Fibroblast of skin of left biceps (primary cell): ENCODE measurements around the gene SH3GL1.
A peak's percentile ranks its signal among the peaks of the same experiment; 100 is the strongest.
"Not testable (repeated sequence)": the region's sequence is repeated elsewhere in the genome, so short reads cannot be mapped to it uniquely, and the experiment has no call there.

Experiments
- DNase-seq, 2 experiments: peaks; one replicate each; pipeline ENCODE4 v3.0.0-alpha.2; 2013; ENCODE audit warnings: low read depth in 2 of 2

SH3GL1 gene

DNA sequence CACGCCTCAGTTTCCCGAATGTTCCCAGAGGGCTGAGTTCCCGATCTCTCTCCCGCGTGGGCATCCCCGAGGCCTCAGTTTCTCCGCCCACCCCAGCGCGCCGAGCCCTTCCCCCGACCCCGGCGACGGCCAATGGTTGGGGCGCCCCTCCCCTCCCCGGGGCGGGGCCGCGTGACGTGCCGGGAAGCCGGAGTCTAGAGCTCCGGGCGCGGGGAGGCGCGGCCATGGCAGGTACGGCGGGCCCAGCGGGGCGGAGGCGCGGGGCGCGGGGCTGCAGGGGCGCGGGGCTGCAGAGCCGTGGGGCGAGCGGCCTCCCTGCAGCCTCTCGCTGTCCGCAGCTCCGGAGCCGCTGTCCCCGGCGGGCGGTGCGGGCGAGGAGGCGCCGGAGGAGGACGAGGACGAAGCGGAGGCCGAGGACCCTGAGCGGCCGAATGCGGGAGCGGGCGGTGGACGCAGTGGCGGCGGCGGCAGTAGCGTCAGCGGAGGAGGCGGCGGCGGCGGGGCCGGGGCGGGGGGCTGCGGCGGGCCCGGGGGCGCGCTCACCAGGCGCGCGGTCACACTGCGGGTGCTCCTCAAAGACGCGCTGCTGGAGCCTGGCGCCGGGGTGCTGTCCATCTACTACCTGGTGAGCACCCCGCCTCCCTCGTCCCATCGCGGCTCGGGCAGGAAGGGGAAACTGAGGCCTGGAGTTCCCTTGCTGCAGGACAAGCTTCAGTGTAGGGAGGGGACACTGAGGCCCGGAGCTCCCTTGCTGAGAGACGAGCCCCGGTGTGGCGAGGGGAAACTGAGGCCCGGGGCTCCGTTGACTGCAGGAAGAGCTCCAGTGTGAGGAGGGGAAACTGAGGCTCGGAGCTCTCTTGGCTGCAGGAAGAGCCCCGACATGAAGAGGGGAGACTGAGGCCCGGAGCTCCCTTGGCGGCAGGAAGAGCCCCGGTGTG is 56.7 kb downstream of the SH3GL1 start, which contains the start of gene MPND:
Gene MPND (plus strand): TSS at position 193 of the 938 bp plus-strand sequence. CDS start 32 bp downstream, at position 225.
- DNase-seq: peak; percentile 41 to 44

- peak; percentile 100 for DNase-seq
Observed at GRCh38 chr19:4342615-4343369, 57.6 kb downstream of the SH3GL1 start.

DNA sequence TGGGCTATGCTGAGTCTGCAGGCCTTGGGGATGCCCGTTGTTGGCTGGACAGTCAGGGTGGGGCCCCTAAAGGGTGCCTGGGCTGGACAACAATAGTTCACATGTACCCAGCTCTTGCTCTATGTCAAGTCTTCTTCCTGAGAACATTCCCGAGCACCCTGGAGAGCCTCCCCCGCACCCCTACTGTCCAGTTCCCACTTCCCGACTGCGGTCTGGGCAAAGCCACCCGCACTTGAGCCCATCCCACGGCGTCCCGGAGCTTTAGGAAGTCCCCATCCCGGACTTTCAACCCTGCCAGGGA is 58.1 kb downstream of the SH3GL1 start:
- DNase-seq: no peak

DNA sequence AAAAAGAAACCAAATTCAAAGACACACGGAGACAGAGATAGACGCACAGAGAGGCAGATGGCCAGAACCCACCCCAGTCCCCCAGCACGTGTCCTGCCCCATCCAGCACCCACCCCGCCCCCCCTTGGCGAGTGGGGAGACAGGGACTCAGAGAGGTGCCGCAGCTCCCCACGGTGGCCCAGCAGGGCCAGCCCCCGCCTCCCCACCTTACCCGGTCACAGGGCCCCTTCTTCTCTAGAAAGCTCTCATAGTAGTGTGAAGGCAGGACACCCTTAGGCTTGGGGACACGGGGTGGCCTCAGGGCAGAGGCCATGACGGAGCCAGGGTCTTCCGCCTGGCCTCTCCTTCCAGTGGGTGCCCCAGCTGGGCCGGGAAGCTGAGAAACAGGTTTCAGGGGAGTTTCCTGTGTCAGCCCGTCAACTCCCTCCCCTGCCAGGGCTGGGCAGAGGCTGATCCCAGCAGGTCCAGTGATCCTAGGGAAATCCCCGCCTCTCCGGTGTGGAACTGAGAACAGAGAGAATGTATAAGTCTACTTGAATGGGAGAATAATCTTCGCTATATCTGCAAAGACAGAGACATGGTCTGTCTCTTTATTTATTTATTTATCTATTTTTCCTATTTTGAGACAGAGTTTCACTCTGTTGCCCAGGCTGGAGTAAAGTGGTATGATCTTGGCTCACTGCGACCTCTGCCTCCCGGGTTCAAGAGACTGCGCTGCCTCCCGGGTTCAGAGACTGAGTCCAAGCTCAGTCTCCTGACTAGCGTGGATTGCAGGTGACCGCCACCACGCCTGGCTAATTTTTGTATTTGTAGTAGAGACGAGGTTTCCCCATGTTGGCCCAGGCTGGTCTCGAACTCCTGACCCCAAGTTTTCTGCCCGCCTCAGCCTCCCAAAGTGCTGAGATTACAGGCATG is 61.6 kb downstream of the SH3GL1 start, which contains the start of gene STAP2:
Gene STAP2 (minus strand): TSS at position 387 of the 915 bp plus-strand sequence. CDS start 74 bp downstream, at position 313.
- no peak for DNase-seq

DNA sequence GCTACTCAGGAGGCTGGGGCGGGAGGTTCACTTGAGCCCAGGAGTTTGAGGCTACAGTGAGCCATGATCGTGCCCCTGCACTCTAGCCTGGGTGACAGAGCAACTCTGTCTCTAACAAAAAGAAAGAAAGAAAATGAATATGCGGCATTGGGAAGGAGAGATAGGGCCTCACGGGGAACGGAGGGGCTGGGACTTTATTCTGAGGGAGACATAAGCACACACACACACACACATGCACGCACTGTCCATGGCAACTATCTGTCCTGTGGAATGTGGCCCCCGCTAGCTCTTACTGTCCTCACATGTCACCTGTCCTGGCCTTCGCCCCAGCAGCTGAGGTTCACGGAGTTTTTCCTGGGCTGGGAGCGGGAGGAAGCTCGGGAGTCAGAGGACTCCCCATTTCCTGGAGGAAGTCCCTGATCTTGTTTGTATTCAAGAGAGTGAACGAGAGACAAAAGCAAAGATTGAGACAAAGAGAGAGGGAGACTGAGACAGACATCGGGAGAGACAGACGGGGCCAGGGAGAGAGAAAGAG is 62.4 kb downstream of the SH3GL1 start:
- DNase-seq: no peak

DNA sequence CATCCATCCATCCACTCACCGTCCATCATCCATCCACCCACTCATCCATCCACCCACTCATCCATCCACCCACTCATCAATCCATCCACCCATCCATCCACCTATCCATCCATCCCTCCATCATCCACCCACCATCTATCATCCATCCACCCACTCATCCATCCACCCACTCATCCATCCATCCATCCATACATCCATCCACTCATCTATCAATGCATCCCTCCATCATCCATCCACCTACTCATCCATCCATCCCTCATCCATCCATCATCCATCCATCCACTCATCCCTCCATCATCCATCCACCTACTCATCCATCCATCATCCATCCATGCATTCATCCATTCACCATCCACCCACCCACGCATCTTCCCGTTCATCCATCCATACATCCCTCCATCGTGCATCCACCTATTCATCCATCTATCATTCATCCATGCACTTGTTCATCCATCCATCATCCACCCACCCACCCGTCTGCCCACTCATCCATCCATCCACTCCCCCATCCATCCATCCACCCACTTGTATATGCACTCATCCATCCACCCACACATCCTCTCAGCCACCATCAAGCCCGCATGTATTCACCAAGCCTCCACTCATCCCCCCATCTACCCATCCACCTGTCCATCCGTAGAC is 65.3 kb downstream of the SH3GL1 start:
- no peak for DNase-seq

- no peak for DNase-seq
Observed at GRCh38 chr19:4329858-4330257, 70.5 kb downstream of the SH3GL1 start.

DNA sequence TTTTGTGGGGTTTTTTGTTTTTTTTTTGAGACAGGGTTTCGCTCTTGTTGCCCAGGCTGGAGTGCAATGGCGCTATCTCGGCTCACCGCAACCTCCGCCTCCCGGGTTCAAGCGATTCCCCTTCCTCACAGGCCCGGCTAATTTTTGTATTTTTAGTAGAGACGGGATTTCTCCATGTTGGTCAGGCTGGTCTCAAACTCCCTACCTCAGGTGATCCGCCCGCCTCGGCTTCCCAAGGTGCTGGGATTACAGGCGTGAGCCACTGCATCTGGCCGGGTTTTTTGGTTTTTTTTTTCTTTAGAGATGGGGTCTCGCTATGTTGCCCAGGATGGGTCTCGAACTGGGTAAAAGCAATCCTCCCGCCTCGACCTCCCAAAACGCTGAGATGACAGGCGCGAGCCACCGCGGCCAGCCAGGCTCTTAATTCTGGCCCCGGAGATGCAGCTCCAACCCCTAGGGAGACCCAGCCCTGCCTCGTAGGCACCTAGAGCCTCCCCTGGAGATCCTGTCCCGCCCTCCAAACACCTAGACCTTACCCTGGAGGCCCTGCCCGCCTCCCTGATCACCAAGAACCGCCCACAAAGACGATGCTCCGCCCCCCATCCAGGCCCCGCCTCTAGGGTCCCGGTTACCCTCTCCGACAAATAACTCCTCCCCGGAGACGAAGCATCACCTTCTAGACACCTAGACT is 71.2 kb downstream of the SH3GL1 start:
- not testable (repeated sequence) for DNase-seq

DNA sequence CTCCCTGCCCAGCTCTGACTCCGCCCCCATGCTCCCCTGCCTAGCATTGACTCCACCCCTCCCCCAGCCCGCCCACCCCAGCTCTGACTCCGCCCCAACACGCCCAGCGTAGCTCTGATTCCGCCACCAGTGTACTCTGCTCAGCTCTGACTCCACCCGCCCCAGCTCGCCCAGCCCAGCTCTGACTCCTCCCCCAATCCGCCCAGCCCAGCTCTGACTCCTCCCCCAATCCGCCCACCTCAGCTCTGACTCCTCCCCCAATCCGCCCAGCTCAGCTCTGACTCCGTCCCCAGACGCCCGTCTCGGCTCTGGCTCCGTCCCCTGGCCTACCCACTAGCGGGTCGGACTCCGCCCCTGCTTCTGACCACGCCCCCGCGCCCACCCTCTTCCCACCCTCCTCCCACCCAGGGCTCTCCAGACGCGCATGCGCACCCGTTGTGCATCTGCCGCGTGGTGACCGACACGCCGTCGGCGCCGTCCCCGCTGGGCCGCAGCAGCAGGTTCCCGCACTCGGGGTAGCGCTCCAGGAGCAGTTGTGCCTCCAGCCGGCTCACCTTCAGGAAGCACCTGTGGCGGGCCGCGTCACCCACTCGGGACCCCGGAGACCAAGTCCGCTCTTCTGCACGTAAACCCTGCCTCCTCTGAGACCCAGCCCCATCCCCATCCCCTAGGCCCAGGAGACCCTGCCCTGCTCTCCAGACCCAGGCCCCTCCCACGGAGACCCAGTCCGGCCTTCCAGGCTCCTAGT is 71.9 kb downstream of the SH3GL1 start:
- DNase-seq: peak; percentile 90 to 91

DNA sequence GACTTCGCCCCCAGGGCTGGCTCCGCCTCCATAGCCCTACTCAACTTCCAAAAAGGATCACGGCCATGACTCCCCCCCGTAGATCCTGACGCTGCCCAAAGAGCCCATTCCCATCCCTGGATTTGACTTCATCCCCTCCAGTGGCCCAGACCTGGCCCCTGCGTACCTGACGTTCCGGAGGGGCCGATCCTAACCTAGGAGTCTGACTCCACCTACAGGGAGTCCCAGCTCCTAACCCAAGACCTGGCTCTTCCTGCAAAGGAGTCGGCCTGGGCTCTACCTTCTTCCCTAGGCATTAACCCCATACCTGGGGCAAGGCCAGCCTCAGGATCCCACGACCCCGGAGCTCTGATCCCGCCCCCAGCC is 72.5 kb downstream of the SH3GL1 start:
- no peak for DNase-seq

- DNase-seq: peak; percentile 7 to 9
Observed at GRCh38 chr19:4327252-4327876, 73.0 kb downstream of the SH3GL1 start.

DNA sequence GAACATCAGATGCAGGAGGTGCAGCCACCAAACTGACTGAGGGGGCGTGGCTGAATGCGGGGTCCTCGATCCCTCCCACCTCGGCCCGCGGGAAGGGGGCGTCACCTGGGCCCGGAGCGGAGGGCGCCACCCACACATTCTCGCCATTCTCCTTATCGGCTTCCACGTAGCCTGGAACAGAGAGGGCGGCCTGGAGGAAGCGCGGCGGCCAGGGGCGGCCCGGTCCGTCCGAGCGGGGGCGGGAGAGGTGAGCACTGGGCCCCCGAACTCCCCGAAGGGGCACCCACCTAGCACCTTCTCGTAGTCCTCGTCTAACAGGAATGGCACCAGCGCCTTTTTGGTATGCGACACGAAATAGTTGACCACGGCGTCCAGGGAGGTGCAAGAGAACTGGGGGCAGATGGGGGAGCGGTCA is 73.5 kb downstream of the SH3GL1 start:
- no peak for DNase-seq

- no peak for DNase-seq
Observed at GRCh38 chr19:4326215-4326836, 74.0 kb downstream of the SH3GL1 start.

- DNase-seq: no peak
Observed at GRCh38 chr19:4324228-4324627, 76.1 kb downstream of the SH3GL1 start.

DNA sequence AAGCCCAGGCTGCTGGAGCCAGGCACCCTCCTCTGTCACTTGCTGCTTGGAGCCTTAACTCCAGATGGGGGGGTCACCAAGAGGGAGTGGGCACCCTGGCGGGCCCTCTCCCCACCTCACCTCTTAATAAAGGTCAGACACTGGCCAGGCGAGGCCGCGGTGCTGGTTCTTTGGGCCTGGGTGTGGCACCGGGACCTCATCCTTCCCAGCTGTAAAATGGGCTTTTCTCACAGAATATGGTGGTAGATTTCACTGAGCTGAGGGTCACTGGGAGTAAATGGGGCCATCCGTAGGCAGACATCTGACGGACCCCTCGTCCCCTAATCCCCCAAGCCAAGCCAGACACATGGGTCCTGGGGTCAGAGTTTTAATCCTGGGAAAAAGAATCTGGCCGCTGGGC is 76.7 kb downstream of the SH3GL1 start:
- no peak for DNase-seq

- no peak for DNase-seq
Observed at GRCh38 chr19:4322942-4323665, 77.2 kb downstream of the SH3GL1 start.

GRCh38 chr19:4320419-4320818 is 79.9 kb downstream of the SH3GL1 start:
- no peak for DNase-seq
